ENCODE data around the gene PSMB3.

The PSMB3 gene

DNA sequence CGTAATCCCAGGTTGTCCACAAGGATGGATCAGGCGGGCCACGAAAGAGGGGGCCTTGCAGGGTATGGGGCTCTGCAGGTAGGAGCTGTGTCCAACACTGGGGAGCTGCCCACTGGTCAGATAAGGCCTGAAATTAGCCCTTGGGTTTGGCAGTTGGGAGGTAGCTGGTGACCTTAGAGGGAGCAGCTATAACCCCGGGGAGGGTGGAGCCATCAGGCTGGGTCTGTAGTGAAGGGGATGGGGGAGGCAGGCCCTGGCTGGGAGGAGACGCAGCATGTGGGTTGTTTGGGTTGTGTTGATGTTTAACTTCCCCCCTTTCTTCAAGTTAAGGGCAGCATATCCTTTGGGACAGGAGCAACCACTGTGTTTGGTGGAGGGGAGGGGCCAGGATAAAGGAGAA lies 41.6 kb upstream of the PSMB3 start:
- Mint-ChIP-seq H3K4me1 (ENCODE audit: low read depth) (peaks cover 77% of the 10 kb centered on the region), H3K36me3 (ENCODE audit: low read depth) (peaks cover 98% of the 10 kb centered on the region), H3K4me3 (no peak overlapping the region), H3K9me3 (no peaks in the 10 kb centered on the region), H3K27ac (peak overlapping the region; percentile 90), H3K27me3 (no peaks in the 10 kb centered on the region)
- no peak for DNase-seq

DNA sequence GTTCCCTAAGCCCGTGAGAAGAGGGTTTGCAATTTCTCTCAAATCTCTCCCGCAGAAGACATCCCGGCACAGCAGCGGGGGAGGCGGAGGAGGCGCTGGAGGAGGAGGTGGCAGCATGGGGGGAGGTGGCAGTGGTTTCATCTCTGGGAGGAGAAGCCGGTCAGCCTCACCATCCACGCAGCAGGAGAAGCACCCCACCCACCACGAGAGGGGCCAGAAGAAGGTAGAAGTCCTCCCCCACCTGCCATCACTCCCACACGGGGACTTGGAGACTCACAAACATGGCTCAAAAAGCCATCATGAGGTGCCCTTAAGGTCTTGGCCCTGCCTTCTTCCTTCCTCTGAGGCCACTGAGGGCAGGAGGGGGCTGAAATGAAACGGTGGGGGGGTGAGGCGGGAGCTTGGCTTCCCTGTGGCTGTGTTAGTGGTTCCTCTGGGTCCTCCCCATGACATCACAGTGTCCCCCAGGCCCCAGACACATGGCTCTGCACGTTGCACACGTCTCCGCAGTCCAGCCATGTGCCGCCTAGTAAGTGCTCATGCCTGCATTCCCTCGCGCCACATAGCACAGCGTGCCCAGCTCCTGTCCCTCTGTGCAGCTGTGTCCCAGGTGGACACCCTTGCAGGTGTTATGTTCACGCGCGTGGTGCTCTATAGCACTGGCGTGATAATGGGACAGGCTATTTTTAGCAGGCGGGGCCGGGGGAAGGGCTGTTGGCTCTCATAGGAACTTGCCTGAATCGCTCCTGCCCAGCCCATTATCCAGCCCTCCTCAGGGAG lies 40.6 kb upstream of the PSMB3 start:
- peaks cover 80% of the 10 kb centered on the region for H3K4me1 Mint-ChIP-seq (ENCODE audit: low read depth)
- DNase-seq = no peak
- no peaks in the 10 kb centered on the region for H3K27me3 Mint-ChIP-seq
- peaks cover 98% of the 10 kb centered on the region for H3K36me3 Mint-ChIP-seq (ENCODE audit: low read depth)
- H3K4me3 Mint-ChIP-seq = no peak overlapping the region
- no peaks in the 10 kb centered on the region for H3K9me3 Mint-ChIP-seq
- H3K27ac Mint-ChIP-seq = peak overlapping the region; percentile 90

DNA sequence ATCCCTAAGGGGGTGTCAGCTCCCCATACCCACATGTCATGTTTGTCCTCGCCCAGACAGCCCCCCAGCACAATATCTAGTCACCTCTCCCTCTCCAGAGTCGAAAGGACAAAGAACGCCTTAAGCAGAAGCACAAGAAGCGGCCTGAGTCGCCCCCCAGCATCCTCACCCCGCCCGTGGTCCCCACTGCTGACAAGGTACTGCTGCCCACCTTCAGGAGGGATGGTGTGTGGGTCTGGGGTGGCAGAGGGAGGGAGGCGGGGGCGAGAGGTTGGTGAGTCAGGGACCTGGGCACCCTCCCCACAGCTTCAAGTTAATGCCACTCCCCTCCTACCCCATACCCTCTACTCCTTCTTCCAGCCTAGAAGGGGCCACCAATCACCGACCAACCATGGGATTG lies 39.9 kb upstream of the PSMB3 start:
- H3K9me3 Mint-ChIP-seq = no peaks in the 10 kb centered on the region
- peaks cover 74% of the 10 kb centered on the region for H3K4me1 Mint-ChIP-seq (ENCODE audit: low read depth)
- H3K27ac Mint-ChIP-seq = peak overlapping the region; percentile 90
- DNase-seq = no peak
- no peaks in the 10 kb centered on the region for H3K27me3 Mint-ChIP-seq
- H3K36me3 Mint-ChIP-seq (ENCODE audit: low read depth) = peaks cover 98% of the 10 kb centered on the region
- H3K4me3 Mint-ChIP-seq = no peak overlapping the region

DNA sequence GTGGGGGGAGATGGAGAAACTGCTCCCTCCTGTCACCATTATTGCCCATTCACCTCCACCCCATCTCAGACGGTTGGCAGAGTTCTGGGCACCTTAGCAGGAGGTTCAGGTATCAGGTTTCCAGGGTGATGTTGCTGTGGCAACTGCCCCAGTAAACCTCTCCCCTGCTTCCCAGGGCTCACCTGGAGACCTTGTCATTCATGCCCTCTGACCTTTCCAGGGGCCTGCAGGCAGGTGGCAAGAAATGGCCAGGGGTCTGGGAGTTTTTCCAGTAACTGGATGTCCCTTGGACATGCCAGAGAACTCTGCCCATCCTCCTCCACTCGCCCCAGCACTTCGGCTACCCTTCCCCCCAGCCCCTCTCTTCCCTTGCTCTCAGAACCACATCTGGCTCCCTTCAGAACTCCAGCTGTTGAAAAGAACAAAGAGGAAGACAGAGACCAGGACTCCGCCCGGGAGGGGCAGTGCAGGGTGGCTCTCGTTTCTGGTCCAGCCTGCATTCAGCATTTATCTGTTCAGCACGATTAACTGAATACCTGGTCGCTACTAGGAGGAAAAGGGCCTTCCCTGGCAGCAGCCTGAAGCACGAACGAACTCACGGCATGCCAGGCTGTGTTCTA lies 39.0 kb upstream of the PSMB3 start:
- Mint-ChIP-seq H3K4me1 (ENCODE audit: low read depth) (peaks cover 68% of the 10 kb centered on the region), H3K36me3 (ENCODE audit: low read depth) (peaks cover 98% of the 10 kb centered on the region), H3K27me3 (no peaks in the 10 kb centered on the region), H3K27ac (peak overlapping the region; percentile 96), H3K4me3 (no peak overlapping the region), H3K9me3 (no peaks in the 10 kb centered on the region)
- DNase-seq = no peak

DNA sequence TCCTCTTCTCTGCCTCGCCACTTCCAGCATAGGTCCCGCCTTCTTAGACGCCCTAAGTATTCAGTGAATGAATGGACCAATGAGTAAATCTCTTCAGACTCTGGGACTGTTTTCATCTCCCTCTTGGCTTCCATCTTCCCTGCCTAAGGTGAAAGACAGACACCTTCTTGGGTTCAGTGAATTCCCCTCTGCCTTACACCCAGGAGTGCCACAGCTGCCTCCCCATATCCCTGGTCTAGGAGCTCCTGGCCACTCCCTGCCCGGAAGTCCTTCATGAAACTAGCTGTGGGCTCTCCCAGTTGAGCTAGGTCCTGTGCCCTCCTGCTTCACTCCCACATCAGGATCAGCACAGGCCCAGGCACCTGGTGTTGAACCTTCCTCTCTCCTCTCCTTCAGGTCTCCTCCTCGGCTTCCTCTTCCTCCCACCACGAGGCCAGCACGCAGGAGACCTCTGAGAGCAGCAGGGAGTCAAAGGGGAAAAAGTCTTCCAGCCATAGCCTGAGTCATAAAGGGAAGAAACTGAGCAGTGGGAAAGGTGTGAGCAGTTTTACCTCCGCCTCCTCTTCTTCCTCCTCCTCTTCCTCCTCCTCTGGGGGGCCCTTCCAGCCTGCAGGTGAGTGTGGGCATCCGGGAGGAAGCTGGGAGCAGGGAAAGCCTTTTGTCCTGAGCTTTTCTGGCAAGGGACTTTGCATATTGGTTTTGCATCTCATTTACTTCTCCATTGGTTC lies 37.2 kb upstream of the PSMB3 start:
- no peak for DNase-seq
- Mint-ChIP-seq H3K9me3 (no peaks in the 10 kb centered on the region), H3K36me3 (ENCODE audit: low read depth) (peaks cover 95% of the 10 kb centered on the region), H3K4me1 (ENCODE audit: low read depth) (peaks cover 57% of the 10 kb centered on the region), H3K27me3 (no peaks in the 10 kb centered on the region), H3K27ac (peak overlapping the region; percentile 96), H3K4me3 (peak overlapping the region; percentile 43)

DNA sequence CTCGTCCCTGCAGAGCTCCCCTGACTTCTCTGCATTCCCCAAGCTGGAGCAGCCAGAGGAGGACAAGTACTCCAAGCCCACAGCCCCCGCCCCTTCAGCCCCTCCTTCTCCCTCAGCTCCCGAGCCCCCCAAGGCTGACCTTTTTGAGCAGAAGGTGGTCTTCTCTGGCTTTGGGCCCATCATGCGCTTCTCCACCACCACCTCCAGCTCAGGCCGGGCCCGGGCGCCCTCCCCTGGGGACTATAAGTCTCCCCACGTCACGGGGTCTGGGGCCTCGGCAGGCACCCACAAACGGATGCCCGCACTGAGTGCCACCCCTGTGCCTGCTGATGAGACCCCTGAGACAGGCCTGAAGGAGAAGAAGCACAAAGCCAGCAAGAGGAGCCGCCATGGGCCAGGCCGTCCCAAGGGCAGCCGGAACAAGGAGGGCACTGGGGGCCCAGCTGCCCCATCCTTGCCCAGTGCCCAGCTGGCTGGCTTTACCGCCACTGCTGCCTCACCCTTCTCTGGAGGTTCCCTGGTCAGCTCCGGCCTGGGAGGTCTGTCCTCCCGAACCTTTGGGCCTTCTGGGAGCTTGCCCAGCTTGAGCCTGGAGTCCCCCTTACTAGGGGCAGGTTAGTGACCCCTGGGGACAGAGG lies 36.1 kb upstream of the PSMB3 start:
- H3K36me3 Mint-ChIP-seq (ENCODE audit: low read depth) = peaks cover 95% of the 10 kb centered on the region
- peaks cover 53% of the 10 kb centered on the region for H3K4me1 Mint-ChIP-seq (ENCODE audit: low read depth)
- H3K4me3 Mint-ChIP-seq = no peak overlapping the region
- peak overlapping the region; percentile 96 for H3K27ac Mint-ChIP-seq
- H3K9me3 Mint-ChIP-seq = no peaks in the 10 kb centered on the region
- DNase-seq = no peak
- H3K27me3 Mint-ChIP-seq = no peaks in the 10 kb centered on the region

DNA sequence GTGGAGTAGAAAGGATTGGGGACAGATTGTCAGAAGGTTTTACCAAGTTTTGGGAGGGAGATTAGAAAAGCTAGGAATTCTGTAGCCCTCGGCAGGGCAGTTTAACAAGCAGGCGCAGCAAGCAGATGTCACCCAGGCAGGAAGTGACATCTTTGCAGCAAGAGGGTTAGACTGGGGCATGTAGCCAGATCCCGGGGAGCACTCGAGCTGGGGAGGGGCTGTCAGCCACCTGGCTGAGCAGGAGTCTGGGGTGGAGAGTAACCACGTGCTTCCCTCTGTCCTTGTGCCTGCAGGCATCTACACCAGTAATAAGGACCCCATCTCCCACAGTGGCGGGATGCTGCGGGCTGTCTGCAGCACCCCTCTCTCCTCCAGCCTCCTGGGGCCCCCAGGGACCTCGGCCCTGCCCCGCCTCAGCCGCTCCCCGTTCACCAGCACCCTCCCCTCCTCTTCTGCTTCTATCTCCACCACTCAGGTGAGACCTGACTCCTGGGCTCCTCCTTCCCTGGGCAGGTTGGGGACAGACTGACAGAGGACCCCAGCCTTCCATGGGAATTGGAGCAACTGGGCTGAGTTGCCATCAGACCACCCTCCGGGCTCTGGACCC lies 35.3 kb upstream of the PSMB3 start:
- Mint-ChIP-seq H3K36me3 (ENCODE audit: low read depth) (peaks cover 91% of the 10 kb centered on the region), H3K9me3 (no peaks in the 10 kb centered on the region), H3K4me3 (no peak overlapping the region), H3K27me3 (no peaks in the 10 kb centered on the region), H3K27ac (peak overlapping the region; percentile 78), H3K4me1 (ENCODE audit: low read depth) (peaks cover 50% of the 10 kb centered on the region)
- no peak for DNase-seq

DNA sequence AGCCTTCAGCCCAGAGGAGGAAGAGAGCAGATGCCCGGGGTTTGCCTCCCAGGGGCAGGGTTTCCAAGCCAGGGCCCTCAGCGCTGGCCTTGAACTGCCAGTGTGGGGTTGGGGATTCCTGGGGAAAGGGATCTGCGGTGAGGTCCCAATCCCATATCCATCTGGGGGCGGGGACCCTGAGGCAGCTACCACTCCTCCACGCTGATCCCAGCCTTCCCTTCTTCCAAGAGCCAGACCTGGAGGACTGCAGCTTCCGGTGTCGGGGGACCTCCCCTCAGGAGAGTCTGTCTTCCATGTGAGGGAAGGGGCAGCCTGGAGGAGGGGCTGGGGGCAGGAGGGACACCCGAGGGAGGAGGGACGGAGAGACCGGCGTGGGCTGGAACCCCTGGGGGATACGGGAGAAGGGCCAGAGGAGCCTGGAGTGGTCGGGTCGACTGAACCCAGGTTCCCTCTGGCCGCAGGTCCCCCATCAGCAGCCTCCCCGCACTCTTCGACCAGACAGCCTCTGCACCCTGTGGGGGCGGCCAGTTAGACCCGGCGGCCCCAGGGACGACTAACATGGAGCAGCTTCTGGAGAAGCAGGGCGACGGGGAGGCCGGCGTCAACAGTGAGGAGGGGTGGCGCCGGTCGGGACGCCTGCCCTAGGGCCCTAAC lies 33.1 kb upstream of the PSMB3 start:
- no peaks in the 10 kb centered on the region for H3K9me3 Mint-ChIP-seq
- no peak overlapping the region for H3K4me3 Mint-ChIP-seq
- H3K36me3 Mint-ChIP-seq (ENCODE audit: low read depth) = peaks cover 86% of the 10 kb centered on the region
- H3K4me1 Mint-ChIP-seq (ENCODE audit: low read depth) = peaks cover 52% of the 10 kb centered on the region
- no peak for DNase-seq
- peak overlapping the region; percentile 78 for H3K27ac Mint-ChIP-seq
- no peaks in the 10 kb centered on the region for H3K27me3 Mint-ChIP-seq

DNA sequence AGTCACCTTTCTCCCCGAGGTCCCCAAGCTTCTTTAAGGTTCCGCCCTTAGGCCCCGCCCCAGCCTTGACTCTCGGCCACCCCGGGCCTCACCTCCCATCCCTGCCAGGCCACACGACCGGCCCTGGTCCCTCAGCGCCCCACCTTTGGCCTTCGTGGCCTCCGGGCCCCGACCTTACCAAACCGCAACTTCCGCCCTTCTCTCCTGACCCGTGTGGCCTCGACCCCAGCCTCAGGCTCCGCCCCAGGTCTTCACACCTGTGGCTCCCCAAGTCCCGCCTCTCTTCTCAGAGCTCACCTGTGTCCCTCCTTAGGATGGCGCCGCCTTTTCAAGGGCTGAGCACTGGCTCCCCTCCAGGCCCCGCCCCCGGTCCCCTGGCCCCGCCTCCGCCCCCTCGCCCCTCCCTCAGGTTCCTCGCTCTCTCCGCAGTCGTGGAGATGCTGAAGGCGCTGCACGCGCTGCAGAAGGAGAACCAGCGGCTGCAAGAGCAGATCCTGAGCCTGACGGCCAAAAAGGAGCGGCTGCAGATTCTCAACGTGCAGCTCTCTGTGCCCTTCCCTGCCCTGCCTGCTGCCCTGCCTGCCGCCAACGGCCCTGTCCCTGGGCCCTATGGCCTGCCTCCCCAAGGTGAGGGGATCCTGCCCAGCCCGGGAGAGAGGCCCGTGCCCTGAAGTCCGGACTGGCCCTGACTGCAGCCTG lies 32.4 kb upstream of the PSMB3 start:
- H3K36me3 Mint-ChIP-seq (ENCODE audit: low read depth) = peaks cover 86% of the 10 kb centered on the region
- H3K27ac Mint-ChIP-seq = peak overlapping the region; percentile 69
- H3K9me3 Mint-ChIP-seq = no peaks in the 10 kb centered on the region
- H3K4me3 Mint-ChIP-seq = no peak overlapping the region
- DNase-seq = no peak
- no peaks in the 10 kb centered on the region for H3K27me3 Mint-ChIP-seq
- H3K4me1 Mint-ChIP-seq (ENCODE audit: low read depth) = peaks cover 52% of the 10 kb centered on the region

DNA sequence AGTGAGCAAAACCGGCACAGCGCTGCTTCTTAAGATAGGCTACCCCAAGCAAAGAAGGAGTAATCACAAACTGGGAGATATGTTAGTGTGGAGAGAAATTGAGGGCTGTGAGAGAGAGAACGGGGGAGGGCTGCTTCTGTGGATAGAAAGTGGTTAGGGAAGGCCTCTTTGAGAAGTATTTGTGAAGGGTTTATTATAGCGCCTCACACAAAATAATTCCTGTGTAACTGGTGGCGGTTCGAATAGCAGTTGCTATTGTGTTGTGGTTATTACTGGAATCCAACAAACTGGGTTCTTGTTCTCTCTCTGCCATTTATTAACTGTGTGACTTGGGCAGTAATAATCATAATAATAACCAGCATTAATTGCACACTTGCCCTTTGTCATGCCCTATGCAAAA lies 31.6 kb upstream of the PSMB3 start:
- H3K4me3 Mint-ChIP-seq = no peak overlapping the region
- no peak for DNase-seq
- peaks cover 52% of the 10 kb centered on the region for H3K4me1 Mint-ChIP-seq (ENCODE audit: low read depth)
- peaks cover 85% of the 10 kb centered on the region for H3K36me3 Mint-ChIP-seq (ENCODE audit: low read depth)
- H3K27me3 Mint-ChIP-seq = no peaks in the 10 kb centered on the region
- no peaks in the 10 kb centered on the region for H3K9me3 Mint-ChIP-seq
- H3K27ac Mint-ChIP-seq = peak overlapping the region; percentile 29

DNA sequence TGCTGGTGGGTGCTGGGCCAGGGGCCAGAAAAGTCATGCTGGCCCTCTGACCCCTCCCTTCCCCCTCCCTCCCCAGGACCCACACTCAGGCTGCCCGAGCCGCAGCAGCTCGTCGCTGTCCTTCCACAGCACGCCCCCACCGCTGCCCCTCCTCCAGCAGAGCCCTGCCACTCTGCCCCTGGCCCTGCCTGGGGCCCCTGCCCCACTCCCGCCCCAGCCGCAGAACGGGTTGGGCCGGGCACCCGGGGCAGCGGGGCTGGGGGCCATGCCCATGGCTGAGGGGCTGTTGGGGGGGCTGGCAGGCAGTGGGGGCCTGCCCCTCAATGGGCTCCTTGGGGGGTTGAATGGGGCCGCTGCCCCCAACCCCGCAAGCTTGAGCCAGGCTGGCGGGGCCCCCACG lies 30.7 kb upstream of the PSMB3 start:
- no peak for DNase-seq
- H3K36me3 Mint-ChIP-seq (ENCODE audit: low read depth) = peaks cover 82% of the 10 kb centered on the region
- peak overlapping the region; percentile 65 for H3K27ac Mint-ChIP-seq
- H3K4me3 Mint-ChIP-seq = no peak overlapping the region
- H3K27me3 Mint-ChIP-seq = no peaks in the 10 kb centered on the region
- peaks cover 57% of the 10 kb centered on the region for H3K4me1 Mint-ChIP-seq (ENCODE audit: low read depth)
- H3K9me3 Mint-ChIP-seq = no peaks in the 10 kb centered on the region

DNA sequence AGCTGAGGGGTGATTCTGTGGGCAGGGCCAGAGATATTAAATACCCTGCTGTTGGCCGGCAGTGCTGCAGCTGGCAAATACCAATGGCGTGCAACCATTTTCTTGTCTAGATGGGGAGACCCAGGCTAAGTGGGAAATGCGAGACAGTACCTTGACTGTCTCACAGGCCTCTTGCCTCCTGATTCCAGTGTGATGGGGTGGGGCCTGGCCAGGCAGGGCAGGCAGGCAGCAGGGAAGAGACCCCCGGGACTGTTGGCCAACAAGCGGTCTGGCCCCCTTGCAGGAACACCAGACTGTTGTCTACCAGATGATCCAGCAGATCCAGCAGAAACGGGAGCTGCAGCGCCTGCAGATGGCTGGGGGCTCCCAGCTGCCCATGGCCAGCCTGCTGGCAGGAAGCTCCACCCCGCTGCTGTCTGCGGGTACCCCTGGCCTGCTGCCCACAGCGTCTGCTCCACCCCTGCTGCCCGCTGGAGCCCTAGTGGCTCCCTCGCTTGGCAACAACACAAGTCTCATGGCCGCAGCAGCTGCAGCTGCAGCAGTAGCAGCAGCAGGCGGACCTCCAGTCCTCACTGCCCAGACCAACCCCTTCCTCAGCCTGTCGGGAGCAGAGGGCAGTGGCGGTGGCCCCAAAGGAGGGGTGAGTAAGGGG lies 28.1 kb upstream of the PSMB3 start:
- Mint-ChIP-seq H3K9me3 (peaks cover 5% of the 10 kb centered on the region), H3K27me3 (no peaks in the 10 kb centered on the region), H3K27ac (peak overlapping the region; percentile 81), H3K4me1 (ENCODE audit: low read depth) (peaks cover 75% of the 10 kb centered on the region), H3K36me3 (ENCODE audit: low read depth) (peaks cover 80% of the 10 kb centered on the region), H3K4me3 (no peak overlapping the region)
- DNase-seq = no peak

DNA sequence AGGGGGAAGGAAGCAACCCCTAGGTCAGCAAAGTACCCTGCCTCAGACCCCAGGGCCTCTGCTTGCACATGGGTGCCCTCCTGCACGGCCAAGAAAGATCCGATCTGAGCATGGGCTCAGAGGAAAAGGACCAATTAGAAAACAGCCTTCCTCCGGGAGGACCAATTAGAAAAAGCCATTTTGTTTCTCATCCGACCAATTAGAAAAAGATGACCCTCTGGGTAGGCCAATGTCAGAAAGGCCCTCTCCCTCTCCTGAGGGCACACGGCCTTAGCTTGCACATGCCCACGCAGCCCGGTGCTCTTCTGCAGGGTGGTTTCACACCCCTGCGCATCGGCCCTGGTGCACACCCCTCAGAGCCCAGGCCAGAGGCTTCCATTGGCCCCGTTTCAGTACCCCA lies 27.5 kb upstream of the PSMB3 start:
- Mint-ChIP-seq H3K4me3 (no peak overlapping the region), H3K4me1 (ENCODE audit: low read depth) (peaks cover 74% of the 10 kb centered on the region), H3K27ac (peak overlapping the region; percentile 81), H3K36me3 (ENCODE audit: low read depth) (peaks cover 78% of the 10 kb centered on the region), H3K27me3 (no peaks in the 10 kb centered on the region), H3K9me3 (peaks cover 5% of the 10 kb centered on the region)
- DNase-seq = no peak

Data from activated T-cell treated with anti-CD3 and anti-CD28 coated beads, Interleukin-2, amount 50 U/mL, for 24 hours (primary cell).